Body of pancreas (tissue), 4 donors: ENCODE results near the gene HDAC7.

ENCODE experiments used
- POLR2A ChIP-seq, 3 donors: fragments of 450-650 bp; IDR thresholded peaks; one replicate each; pipeline ENCODE4 v1.6.1; 2016; ENCODE audit warnings: antibody characterized with exemption in 3 of 3, mild to moderate bottlenecking in 2 of 3
- TF ChIP-seq, protein P1 (sequence below), 7 experiments: fragments of 450-650 bp in 4 of 7; fragments of 200-600 bp in 3 of 7; sonication (generic) in 3 of 7; IDR thresholded peaks; one replicate each; pipeline ENCODE4 v1.5.1; 2016 to 2019; ENCODE audit warnings: antibody characterized with exemption in 7 of 7

- TF ChIP-seq POLR2A (IDR thresholded peaks at IDR 0.05): no peak
- TF ChIP-seq, protein P1, sequence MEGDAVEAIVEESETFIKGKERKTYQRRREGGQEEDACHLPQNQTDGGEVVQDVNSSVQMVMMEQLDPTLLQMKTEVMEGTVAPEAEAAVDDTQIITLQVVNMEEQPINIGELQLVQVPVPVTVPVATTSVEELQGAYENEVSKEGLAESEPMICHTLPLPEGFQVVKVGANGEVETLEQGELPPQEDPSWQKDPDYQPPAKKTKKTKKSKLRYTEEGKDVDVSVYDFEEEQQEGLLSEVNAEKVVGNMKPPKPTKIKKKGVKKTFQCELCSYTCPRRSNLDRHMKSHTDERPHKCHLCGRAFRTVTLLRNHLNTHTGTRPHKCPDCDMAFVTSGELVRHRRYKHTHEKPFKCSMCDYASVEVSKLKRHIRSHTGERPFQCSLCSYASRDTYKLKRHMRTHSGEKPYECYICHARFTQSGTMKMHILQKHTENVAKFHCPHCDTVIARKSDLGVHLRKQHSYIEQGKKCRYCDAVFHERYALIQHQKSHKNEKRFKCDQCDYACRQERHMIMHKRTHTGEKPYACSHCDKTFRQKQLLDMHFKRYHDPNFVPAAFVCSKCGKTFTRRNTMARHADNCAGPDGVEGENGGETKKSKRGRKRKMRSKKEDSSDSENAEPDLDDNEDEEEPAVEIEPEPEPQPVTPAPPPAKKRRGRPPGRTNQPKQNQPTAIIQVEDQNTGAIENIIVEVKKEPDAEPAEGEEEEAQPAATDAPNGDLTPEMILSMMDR (IDR thresholded peaks at IDR 0.05): no peak
Measured at GRCh38 chr12:47849261-47849660, 29.6 kb upstream of the HDAC7 start.
